SU-DHL-6 (cell line): ENCODE results near the gene CAPN13.

ENCODE experiments used
- H2AFZ ChIP-seq: fragments of 200-600 bp; sonication (generic); 2 replicates; pipeline ENCODE4 v1.6.1; 2014; ENCODE audit warnings: low read depth, mild to moderate bottlenecking, moderate library complexity, mixed read lengths, antibody characterized with exemption, low read length; ENCODE audit not compliant: severe bottlenecking
- H3F3A ChIP-seq: fragments of 200-600 bp; shearing (Covaris generic); 2 replicates; pipeline ENCODE4 v1.6.0; 2016; ENCODE audit warnings: antibody characterized with exemption, mild to moderate bottlenecking; ENCODE audit not compliant: insufficient read depth
- H3K27ac ChIP-seq: fragments of 200-600 bp; sonication (generic); 2 replicates; pipeline ENCODE4 v1.5.1; 2016; ENCODE audit warnings: low read depth, mild to moderate bottlenecking, low read length, moderate library complexity, mixed read lengths
- H3K27me3 ChIP-seq: fragments of 200-600 bp; sonication (generic), shearing (Covaris generic); 2 replicates; pipeline ENCODE4 v1.6.0; 2014; ENCODE audit warnings: mild to moderate bottlenecking, low read length
- H3K36me3 ChIP-seq: fragments of 200-600 bp; sonication (generic); 2 replicates; pipeline ENCODE4 v1.6.1; 2014; ENCODE audit warnings: mild to moderate bottlenecking, low read length, mixed read lengths
- H3K4me2 ChIP-seq: fragments of 300-600, 200-600 bp; shearing (Covaris generic), sonication (generic); 2 replicates; pipeline ENCODE4 v1.6.0; 2014; ENCODE audit warnings: low read length, low read depth, mild to moderate bottlenecking; ENCODE audit not compliant: poor library complexity, severe bottlenecking
- H3K4me3 ChIP-seq: fragments of 200-600 bp; sonication (generic); 2 replicates; pipeline ENCODE4 v1.5.1; 2014; ENCODE audit warnings: antibody characterized with exemption, low read length, mild to moderate bottlenecking, mixed read lengths; ENCODE audit not compliant: insufficient read depth, poor library complexity, severe bottlenecking
- H3K79me2 ChIP-seq: fragments of 200-600 bp; sonication (generic); 2 replicates; pipeline ENCODE4 v1.6.1; 2014; ENCODE audit warnings: mild to moderate bottlenecking, low read length, moderate library complexity; ENCODE audit not compliant: insufficient read depth
- H3K9ac ChIP-seq: fragments of 200-600 bp; sonication (generic); 2 replicates; pipeline ENCODE4 v1.7.0; 2014; ENCODE audit warnings: mild to moderate bottlenecking, low read length
- H3K9me2 ChIP-seq: fragments of 200-600 bp; sonication (generic); replicated peaks from 2 replicates; pipeline ENCODE4 v1.6.1; 2014; ENCODE audit warnings: low read length; ENCODE audit not compliant: insufficient read depth
- H3K9me3 ChIP-seq: fragments of 200-600 bp; sonication (generic); 2 replicates; pipeline ENCODE4 v1.6.1; 2014; ENCODE audit warnings: low read length, mixed read lengths; ENCODE audit not compliant: insufficient read depth
- H4K20me1 ChIP-seq: fragments of 200-600 bp; sonication (generic); 2 replicates; pipeline ENCODE4 v1.6.1; 2014; ENCODE audit warnings: low read depth, mild to moderate bottlenecking, antibody characterized with exemption, low read length, moderate library complexity, mixed read lengths
- CTCF ChIP-seq: fragments of 200-600 bp; sonication (generic); IDR thresholded peaks from one replicate; pipeline ENCODE4 v1.5.1; 2017; ENCODE audit warnings: antibody characterized with exemption, mild to moderate bottlenecking, low read length, moderate library complexity; ENCODE audit not compliant: insufficient read depth, poor library complexity, severe bottlenecking
- EZH2phosphoT487 ChIP-seq: fragments of 200-600 bp; sonication (generic), shearing (Covaris generic); conservative IDR thresholded peaks from 2 replicates; pipeline ENCODE4 v1.6.1; 2018; ENCODE audit warnings: mild to moderate bottlenecking, antibody characterized with exemption, low read length, moderate library complexity, mixed read lengths

The CAPN13 gene

GRCh38 chr2:30798536-30798991 is 8.7 kb downstream of the CAPN13 start:
- H3K27ac ChIP-seq = no peak overlapping the region
- no peak overlapping the region for H3K9ac ChIP-seq
- TF ChIP-seq CTCF (no peak), EZH2phosphoT487 (no peak)
- no peaks in the 10 kb centered on the region for H4K20me1 ChIP-seq
- H3K4me2 ChIP-seq = no peak overlapping the region
- H3F3A ChIP-seq = no peaks in the 10 kb centered on the region
- H3K79me2 ChIP-seq = no peaks in the 10 kb centered on the region
- H3K4me3 ChIP-seq = no peak overlapping the region
- H3K9me2 ChIP-seq = no peaks in the 10 kb centered on the region
- H3K27me3 ChIP-seq = no peaks in the 10 kb centered on the region
- H3K9me3 ChIP-seq = no peaks in the 10 kb centered on the region
- no peaks in the 10 kb centered on the region for H3K36me3 ChIP-seq
- H2AFZ ChIP-seq = no peak overlapping the region

GRCh38 chr2:30797381-30798015 is 9.7 kb downstream of the CAPN13 start:
- Histone ChIP-seq H3K36me3 (no peaks in the 10 kb centered on the region), H3K4me3 (no peak overlapping the region), H3K4me2 (no peak overlapping the region), H3K9me2 (no peaks in the 10 kb centered on the region), H3K79me2 (no peaks in the 10 kb centered on the region), H4K20me1 (no peaks in the 10 kb centered on the region), H3K9ac (no peak overlapping the region), H3K27ac (no peak overlapping the region), H3K27me3 (no peaks in the 10 kb centered on the region), H3K9me3 (no peaks in the 10 kb centered on the region), H3F3A (no peaks in the 10 kb centered on the region), H2AFZ (no peak overlapping the region)
- TF ChIP-seq CTCF (no peak), EZH2phosphoT487 (no peak)

GRCh38 chr2:30796699-30797098 is 10.5 kb downstream of the CAPN13 start:
- Histone ChIP-seq H3K27ac (no peak overlapping the region), H3K9me3 (no peaks in the 10 kb centered on the region), H4K20me1 (no peaks in the 10 kb centered on the region), H3K4me2 (no peak overlapping the region), H3K27me3 (no peaks in the 10 kb centered on the region), H3K79me2 (no peaks in the 10 kb centered on the region), H3K9me2 (no peaks in the 10 kb centered on the region), H2AFZ (no peak overlapping the region), H3K9ac (no peak overlapping the region), H3K36me3 (no peaks in the 10 kb centered on the region), H3F3A (no peaks in the 10 kb centered on the region), H3K4me3 (no peak overlapping the region)
- TF ChIP-seq EZH2phosphoT487 (no peak), CTCF (no peak)
